HG02571 (cell line): ENCODE data around the gene AEBP2.

Source experiments
- ATAC-seq: cut with Tn5 transposase; IDR thresholded peaks from one replicate; pipeline ENCODE4 v1.9.1; 2021; ENCODE audit warnings: mild to moderate bottlenecking, moderate library complexity; ENCODE audit not compliant: unreplicated experiment

AEBP2 gene

DNA sequence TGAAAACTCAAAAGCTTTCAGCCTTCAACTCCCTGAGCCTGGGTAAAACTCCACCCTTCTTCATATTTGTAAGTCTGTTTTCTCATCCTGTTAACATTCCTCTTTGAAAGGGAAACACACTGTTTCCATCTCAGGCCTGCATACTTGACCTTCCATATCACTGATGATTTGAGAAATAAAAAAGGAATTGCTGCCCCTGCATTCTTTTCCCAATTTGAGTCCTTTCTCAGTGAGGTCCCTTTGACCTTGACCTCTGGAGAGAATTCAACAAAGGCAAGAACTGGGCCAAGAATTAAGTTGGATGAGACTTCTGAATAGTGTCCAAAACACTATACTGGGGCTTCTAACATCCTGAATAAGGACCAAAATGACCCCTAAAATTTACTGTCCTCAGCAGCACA lies 108.0 kb downstream of the AEBP2 start:
- ATAC-seq, result no peak

DNA sequence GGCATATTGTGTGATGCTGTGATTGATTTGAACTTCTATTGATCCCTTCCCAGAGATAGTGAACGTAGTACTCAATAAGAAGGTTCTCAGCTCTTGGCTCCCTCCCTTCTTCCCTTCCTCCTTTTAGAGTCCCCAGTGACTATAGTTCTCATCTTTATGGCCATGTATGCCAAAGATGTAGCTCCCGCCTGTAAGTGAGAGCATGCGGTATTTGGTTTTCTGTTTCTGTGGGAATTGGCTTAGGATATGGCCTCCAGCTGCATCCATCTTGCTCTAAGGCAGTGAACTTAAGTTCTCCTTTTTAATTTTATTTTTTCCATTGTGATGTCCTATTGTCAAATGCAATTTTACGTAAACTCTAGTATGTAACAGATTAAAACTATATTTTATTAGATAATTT lies 109.5 kb downstream of the AEBP2 start:
- ATAC-seq, result no peak

DNA sequence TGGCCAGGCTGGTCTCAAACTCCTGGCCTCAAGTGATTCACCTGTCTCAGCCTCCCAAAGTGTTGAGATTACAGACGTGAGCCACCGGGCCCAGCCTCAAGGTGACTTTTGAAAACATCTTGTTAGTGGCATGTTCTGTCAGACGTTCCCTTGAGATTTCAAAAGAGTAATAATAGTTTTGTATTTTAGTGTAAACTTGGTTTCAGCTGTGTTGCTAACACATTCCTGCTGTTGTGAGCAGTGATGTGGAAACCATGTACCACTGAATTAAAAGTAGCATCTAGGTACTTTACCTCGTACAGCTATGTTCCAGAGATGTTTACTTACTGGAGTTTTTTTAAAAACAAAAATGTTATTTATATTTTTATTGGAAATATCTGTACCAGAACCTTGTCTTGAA lies 111.3 kb downstream of the AEBP2 start:
- ATAC-seq, result no peak

DNA sequence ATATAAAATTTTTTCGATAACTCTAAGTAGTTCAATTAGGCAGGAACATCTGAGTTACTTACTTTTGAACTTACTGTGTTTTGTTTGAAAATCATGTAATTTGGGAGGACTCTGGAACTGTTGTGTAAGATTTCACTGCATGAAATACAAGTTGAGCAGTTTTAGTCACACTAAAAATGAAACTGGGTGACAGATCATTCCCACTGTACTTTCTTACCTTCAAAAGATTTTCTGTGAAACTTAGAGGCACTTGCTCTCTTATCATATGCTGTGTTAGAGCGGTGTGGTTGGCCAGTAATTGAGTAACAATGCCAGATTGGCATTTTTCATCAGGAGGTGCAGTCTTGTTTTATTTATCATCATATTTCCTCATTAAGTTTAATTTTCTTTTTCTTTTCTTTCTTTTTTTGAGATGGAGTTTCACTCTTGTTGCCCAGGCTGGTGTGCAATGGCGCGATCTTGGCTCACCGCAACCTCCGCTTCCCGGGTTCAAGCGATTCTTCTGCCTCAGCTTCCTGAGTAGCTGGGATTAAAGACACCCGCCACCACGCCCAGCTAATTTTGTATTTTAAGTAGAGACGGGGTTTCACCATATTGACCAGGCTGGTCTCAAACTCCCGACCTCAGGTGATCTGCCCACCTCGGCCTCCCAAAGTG lies 113.3 kb downstream of the AEBP2 start:
- peak; percentile 77 for ATAC-seq

DNA sequence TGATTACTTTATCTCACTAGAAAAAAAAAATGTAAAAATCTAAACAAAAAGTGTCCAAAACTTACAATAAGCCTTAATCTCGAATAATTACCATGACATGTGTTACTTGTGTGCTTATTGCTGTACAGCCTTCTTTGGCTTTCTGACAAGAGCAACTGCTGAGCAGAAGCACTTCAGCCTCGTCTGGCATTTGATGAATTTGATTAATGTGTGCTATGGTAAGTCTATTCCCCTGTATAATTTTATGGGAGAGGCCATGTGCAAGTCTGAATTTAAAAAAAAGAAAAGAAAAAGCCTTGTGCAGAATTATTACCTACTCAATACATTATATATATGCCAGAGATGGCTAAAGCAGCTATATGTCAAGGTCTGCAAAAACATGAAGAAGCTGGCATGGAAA lies 113.9 kb downstream of the AEBP2 start:
- no peak for ATAC-seq

DNA sequence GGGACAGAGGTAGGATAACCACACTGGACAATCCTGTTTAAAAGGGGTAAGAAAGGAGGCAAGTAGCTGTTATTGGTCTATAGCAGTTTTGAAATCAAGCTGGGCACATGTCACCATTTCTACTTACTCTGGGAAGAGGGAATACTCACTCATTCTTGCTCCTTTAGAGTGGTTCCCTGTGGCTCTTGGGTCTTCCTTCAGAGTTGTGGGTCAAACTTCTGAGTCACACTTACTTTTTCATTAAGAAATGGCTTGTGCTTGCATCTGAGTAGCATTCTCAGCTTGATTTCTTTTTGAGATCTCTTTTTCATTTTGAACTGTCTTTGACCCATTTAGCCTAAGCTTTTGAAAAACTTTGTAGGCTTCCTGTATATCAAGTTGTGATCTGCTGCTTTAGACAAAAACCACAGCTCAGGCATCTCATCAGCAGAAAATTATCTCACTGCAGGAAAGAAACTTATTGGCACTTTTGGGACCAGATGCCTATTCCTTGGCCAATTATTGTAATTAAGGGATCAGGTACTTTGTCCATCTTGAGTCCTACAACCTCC lies 122.2 kb downstream of the AEBP2 start:
- no peak for ATAC-seq
